Gastroesophageal sphincter (tissue), 4 donors: ENCODE data around the gene ALKBH6. TPM values are rescaled to one million over a fixed set of nuclear protein-coding genes. Genes with fewer than 3 reads are reported as not detected.

ENCODE experiments used
- ATAC-seq: fragments of 150-250 bp; one replicate; pipeline ENCODE4 v1.9.1; 2016; ENCODE audit warnings: mild to moderate bottlenecking, moderate library complexity
- H3K27ac ChIP-seq, 4 donors: fragments of 200-600 bp; sonication (generic) in 3 of 4; 1 replicate in 3 of 4; 2 replicates in 1 of 4; pipeline ENCODE4 v1.5.1; 2016 to 2019
- H3K27me3 ChIP-seq: fragments of 200-600 bp; sonication (generic); one replicate; pipeline ENCODE4 v1.5.1; 2019
- H3K36me3 ChIP-seq, 2 donors: fragments of 200-600 bp; sonication (generic); one replicate each; pipeline ENCODE4 v1.5.1; 2019; ENCODE audit warnings: control low read depth in 1 of 2
- H3K4me1 ChIP-seq, 3 donors: fragments of 200-600 bp; sonication (generic); 1 replicate in 2 of 3; 2 replicates in 1 of 3; pipeline ENCODE4 v1.5.1; 2016 to 2019; ENCODE audit warnings: control low read depth in 2 of 3
- H3K4me3 ChIP-seq, 2 donors: fragments of 200-600 bp; sonication (generic); one replicate each; pipeline ENCODE4 v1.5.1; 2019; ENCODE audit warnings: mild to moderate bottlenecking in 1 of 2, moderate library complexity in 1 of 2
- H3K9me3 ChIP-seq, 3 donors: fragments of 200-600 bp; sonication (generic); one replicate each; pipeline ENCODE4 v1.5.1; 2017 to 2019; ENCODE audit warnings: control low read depth in 2 of 3
- CTCF ChIP-seq, 4 experiments: fragments of 200-600 bp in 2 of 4; fragments of 450-650 bp in 2 of 4; sonication (generic) in 1 of 4; IDR thresholded peaks; one replicate each; pipeline ENCODE4 v1.5.1; 2017 to 2019; ENCODE audit warnings: antibody characterized with exemption in 4 of 4, mild to moderate bottlenecking in 2 of 4, moderate library complexity in 2 of 4
- EP300 ChIP-seq: sonication (generic); formaldehyde crosslinking; IDR thresholded peaks from one replicate; pipeline ENCODE4 v1.6.1; 2017; ENCODE audit warnings: antibody characterized with exemption, mild to moderate bottlenecking
- POLR2A ChIP-seq, 2 donors: fragments of 450-650 bp; IDR thresholded peaks; one replicate each; pipeline ENCODE4 v1.6.1; 2017; ENCODE audit warnings: antibody characterized with exemption in 2 of 2, mild to moderate bottlenecking in 2 of 2, moderate library complexity in 1 of 2
- POLR2AphosphoS5 ChIP-seq: sonication (generic); formaldehyde crosslinking; IDR thresholded peaks from one replicate; pipeline ENCODE4 v1.6.1; 2017; ENCODE audit warnings: antibody characterized with exemption
- WGBS, 2 donors: methylation state at CpG; one replicate each; pipeline ENCODE4 v1.1.5; 2018; ENCODE audit warnings: low coverage in 1 of 2; 5-methylcytosine and 5-hydroxymethylcytosine counted together
- total RNA-seq, 4 donors: library from RNA; depleted of rRNA; stranded (reverse); fragments of >200 nt; gene quantifications; one replicate each; pipeline ENCODE4 v1.1.0, GENCODE V29; 2016

The ALKBH6 gene
- total RNA-seq: 10 to 100 TPM; 10.7 to 38.3 (median 25.3) TPM

GRCh38 chr19:36014012-36014924 lies at the start of gene ALKBH6:
TSS of gene ALKBH6 (minus strand) at chr19:36014213. CDS start at chr19:36013397, 816 bp downstream.
- no peaks in the 10 kb centered on the region for H3K9me3 ChIP-seq
- peaks cover 0 to 30% (median 16%) of the 10 kb centered on the region in 3 donors for H3K4me1 ChIP-seq
- H3K27ac ChIP-seq: peak within 1 kb of the TSS; percentile 74 to 87 (median 86)
- 0 to 3% methylated on average over 9 to 10 of the region's 42 CpGs for WGBS, 2 donors
- peak within 1 kb of the TSS; percentile 52 to 71 for H3K4me3 ChIP-seq
- H3K27me3 ChIP-seq: no peaks in the 10 kb centered on the region
- peaks cover 0 to 39% of the 10 kb centered on the region in 2 donors for H3K36me3 ChIP-seq
- peak; percentile 99 for ATAC-seq
- TF ChIP-seq EP300: no peak
- TF ChIP-seq POLR2A (IDR thresholded peaks at IDR 0.05): peak; percentile 9 to 40
- peak; percentile 61 for TF ChIP-seq POLR2AphosphoS5
- peak in 1 of 4 experiments; percentile 20 for TF ChIP-seq CTCF (IDR thresholded peaks at IDR 0.05)

GRCh38 chr19:36061367-36061766 lies 47.4 kb upstream of the ALKBH6 start:
- Histone ChIP-seq H3K4me3 (no peak overlapping the region), H3K27ac (no peak overlapping the region), H3K36me3 (no peaks in the 10 kb centered on the region), H3K9me3 (no peaks in the 10 kb centered on the region), H3K27me3 (no peaks in the 10 kb centered on the region), H3K4me1 (no peaks in the 10 kb centered on the region)
- ATAC-seq: no peak
- TF ChIP-seq POLR2A (IDR thresholded peaks at IDR 0.05) (no peak), POLR2AphosphoS5 (no peak), CTCF (IDR thresholded peaks at IDR 0.05) (no peak), EP300 (no peak)
- WGBS, 2 donors: 90 to 100% methylated on average over 1 to 2 of the region's 2 CpGs

GRCh38 chr19:36060430-36060829 lies 46.4 kb upstream of the ALKBH6 start:
- peaks cover 0 to 5% (median 0%) of the 10 kb centered on the region in 3 donors for H3K4me1 ChIP-seq
- TF ChIP-seq EP300 (no peak), POLR2AphosphoS5 (no peak), CTCF (IDR thresholded peaks at IDR 0.05) (peak in 3 of 4 experiments; percentile 24 to 50 (median 31)), POLR2A (IDR thresholded peaks at IDR 0.05) (no peak)
- H3K27ac ChIP-seq: no peak overlapping the region
- no peaks in the 10 kb centered on the region for H3K36me3 ChIP-seq
- 57 to 65% methylated on average over 2 to 4 of the region's 4 CpGs for WGBS, 2 donors
- no peaks in the 10 kb centered on the region for H3K27me3 ChIP-seq
- H3K4me3 ChIP-seq: no peak overlapping the region
- ATAC-seq: peak; percentile 36
- H3K9me3 ChIP-seq: no peaks in the 10 kb centered on the region

- ATAC-seq: no peak
- H3K27me3 ChIP-seq: no peaks in the 10 kb centered on the region
- H3K4me3 ChIP-seq: no peak overlapping the region
- H3K36me3 ChIP-seq: no peaks in the 10 kb centered on the region
- H3K9me3 ChIP-seq: no peaks in the 10 kb centered on the region
- peaks cover 0 to 12% (median 5%) of the 10 kb centered on the region in 3 donors for H3K4me1 ChIP-seq
- no peak for TF ChIP-seq POLR2A (IDR thresholded peaks at IDR 0.05)
- TF ChIP-seq EP300: no peak
- TF ChIP-seq CTCF (IDR thresholded peaks at IDR 0.05): no peak
- TF ChIP-seq POLR2AphosphoS5: no peak
- no peak overlapping the region for H3K27ac ChIP-seq
- WGBS, 2 donors: 80% methylated on average over 5 to 6 of the region's 6 CpGs
Measured at GRCh38 chr19:36059180-36059910, 45.3 kb upstream of the ALKBH6 start.
